Hematopoietic multipotent progenitor cell treated with erythropoietin and hydrocortisone succinate and interleukin-3 and kit ligand, for 15 days (in vitro differentiated cells): Measurements from ENCODE around the gene SLC23A1.
"Not testable (repeated sequence)": the region's sequence is repeated elsewhere in the genome, so short reads cannot be mapped to it uniquely, and the experiment has no call there.

ENCODE experiments used
- DNase-seq: peaks from one replicate; pipeline ENCODE4 v3.0.0-alpha.2; 2015; ENCODE audit warnings: low spot score

The SLC23A1 gene

DNA sequence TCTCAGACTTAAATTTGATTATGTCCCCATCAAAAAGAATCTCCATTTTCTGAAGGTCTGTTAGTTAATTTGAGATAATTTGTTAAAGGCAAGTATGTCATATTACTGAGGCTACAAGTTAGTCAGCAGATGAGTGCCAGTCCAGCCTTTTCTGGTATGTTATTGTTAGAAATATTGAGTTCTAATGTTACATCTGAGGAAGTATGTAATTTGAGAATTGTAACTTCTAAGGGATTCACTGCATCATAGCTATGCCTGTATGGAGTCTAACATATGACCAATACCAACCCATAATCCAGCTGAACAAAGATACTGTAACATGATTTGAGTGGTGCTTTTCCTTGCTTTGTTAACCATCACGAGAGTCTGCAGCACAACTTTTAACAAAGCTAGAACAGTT, 13.9 kb downstream of the SLC23A1 start:
- no peak for DNase-seq

DNA sequence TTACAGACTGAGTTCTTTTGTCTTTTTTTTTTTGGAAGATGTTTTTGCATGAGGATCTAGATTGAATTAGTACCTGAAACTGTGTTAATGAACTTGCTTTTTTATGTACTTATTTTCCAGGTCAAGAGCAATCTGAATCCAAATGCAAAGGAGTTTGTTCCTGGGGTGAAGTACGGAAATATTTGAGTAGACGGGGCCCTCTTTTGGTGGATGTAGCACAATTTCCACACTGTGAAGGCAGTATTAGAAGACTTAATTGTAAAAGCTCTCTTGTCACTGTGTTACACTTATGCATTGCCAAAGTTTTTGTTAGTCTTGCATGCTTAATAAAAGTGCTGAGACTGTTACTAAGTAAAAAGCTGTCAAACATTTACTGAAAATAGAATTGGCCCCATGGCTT, 14.5 kb downstream of the SLC23A1 start:
- DNase-seq: no peak

DNA sequence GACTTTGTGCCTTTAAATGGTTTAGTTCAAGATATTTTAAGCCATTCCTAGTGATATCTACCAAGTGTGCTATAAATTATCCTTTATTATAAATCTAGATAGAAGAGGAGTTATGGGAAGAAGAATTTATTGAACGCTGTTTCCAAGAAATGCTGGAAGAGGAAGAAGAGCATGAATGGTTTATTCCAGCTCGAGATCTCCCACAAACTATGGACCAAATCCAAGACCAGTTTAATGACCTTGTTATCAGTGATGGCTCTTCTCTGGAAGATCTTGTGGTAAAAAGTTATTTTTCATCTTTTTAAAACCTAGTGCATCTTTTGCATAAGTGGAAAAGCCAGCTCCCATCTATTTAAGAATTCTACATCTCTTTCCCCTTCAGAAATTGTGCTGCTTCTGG, 18.6 kb downstream of the SLC23A1 start:
- no peak for DNase-seq

DNA sequence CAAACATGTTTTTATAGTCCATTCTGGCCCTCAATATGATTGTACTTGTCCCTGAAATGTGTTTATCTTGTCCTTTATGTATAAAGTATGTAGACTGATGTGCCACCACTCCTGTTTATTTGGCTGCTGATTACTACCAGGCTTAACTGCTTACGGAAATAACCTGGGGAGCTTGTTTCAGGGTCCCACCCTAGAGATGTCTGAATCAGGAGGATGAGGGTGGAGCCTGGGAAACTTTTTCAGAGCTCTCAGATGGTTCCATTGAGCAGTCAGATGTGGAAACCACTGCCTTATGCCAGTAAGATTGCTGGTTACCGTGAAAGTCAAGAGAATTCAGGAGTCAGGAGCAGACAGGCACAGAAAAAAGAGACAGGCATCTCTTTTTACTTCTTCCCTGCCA, 19.2 kb downstream of the SLC23A1 start:
- no peak for DNase-seq

DNA sequence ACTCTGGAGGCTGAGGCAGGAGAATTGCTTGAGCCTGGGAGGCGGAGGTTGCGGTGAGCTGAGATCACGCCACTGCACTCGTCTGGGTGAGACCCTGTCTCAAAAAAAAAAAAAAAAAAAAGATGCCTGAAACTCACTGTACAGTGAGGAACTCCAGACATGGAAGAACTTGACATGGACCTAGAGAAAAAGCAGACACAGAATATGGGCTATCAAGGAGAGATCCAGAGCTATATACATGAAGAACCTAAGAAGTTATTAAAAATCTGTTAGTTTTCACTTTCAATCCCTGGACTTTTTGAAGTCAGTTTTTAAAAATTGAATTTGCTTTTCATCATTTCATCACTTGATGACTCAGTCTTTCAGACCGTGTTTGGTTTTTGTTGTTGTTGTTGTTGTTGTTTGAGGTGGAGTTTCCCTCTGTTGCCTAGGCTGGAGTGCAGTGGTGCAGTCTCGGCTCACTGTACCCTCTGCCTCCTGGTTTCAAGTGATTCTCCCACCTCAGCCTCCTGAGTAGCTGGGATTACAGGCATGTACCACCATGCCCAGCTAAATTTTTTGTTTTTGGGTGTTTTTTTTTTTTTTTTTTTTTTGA, 21.2 kb downstream of the SLC23A1 start:
- DNase-seq: no peak

DNA sequence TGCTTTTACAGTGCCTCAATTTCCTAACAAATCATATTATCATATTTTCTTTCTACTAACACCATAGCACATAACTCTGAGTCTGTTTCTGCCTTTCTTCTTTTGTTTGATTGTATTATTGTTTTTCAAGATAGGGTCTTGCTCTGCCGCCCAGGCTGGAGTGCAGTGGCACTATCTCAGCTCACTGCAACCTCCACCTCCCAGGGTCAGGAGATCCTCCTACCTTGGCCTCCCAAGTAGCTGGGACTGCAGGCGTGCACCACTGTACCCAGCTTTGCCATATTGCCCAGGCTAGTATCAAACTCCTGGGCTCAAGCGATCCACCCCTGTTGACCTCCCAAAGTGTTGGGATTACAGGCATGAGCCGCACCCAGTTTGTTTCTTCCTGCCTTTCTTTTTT, 22.7 kb downstream of the SLC23A1 start:
- DNase-seq: no peak

DNA sequence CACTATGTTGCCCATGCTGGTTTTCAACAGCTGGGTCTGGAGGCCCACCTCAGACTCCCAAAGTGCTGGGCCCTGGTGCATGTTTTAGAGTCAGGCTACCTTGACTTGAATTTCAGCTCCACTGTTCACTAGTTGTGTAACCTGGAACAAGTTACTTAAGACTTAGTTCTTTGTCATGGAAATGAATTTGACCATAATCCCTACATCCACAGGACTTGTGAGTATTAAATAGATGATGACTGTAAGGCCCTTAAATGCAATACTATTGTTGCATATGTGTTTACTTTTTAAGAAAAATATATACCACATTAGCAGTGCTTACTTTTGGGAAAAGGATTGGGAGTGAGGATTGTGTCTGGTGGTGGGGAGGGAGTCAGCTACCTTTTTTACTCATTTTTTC, 25.0 kb downstream of the SLC23A1 start:
- DNase-seq: no peak

DNA sequence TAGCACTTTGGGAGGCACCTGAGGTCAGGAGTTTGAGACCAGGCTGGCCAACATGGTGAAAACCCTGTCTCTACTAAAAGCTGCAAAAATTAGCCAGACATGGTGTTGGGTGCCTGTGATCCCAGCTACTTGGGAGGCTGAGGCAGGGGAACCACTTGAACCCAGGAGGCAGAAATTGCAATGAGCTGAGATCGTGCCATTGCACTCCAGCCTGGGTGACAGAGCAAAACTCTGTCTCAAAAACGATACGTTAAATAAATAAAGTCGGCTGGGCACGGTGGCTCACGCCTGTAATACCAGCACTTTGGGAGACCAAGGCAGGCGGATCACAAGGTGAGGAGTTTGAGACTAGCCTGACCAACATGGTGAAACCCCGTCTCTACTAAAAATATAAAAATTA, 27.2 kb downstream of the SLC23A1 start:
- DNase-seq: not testable (repeated sequence)

DNA sequence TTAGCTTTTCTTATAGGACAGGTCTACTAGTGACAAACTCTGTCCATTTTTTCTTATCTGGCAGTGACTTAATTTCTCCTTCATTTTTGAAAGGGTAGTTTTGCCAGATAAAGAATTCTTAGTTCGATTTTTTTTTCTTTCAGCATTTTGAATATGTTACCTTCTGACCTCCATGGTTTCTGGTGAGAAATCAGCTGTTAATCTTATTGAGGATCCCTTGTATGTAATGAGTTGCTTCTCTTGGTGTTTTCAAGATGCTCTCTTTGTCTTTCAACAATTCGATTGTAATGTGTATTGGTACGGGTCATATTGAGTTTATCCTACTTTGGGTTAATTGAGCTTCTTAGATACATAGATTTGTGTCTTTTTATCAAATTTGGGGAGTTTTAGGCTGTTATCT, 28.9 kb downstream of the SLC23A1 start:
- no peak for DNase-seq

DNA sequence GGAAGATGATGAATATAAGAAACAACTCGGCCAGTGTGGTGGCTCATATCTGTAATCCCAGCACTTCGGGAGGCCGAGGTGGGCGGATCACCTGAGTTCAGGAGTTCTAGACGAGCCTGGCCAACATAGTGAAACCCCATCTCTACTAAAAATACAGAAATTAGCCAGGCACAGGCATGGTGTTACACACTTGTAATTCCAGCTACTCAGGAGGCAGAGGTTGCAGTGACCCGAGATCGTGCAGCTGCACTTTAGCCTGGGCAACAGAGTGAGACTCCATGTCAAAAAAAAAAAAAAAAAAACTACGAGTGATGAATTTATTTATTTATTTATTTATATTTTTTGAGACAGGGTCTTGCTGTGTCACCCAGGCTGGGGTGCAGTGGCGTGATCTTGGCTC, 35.2 kb downstream of the SLC23A1 start:
- not testable (repeated sequence) for DNase-seq

DNA sequence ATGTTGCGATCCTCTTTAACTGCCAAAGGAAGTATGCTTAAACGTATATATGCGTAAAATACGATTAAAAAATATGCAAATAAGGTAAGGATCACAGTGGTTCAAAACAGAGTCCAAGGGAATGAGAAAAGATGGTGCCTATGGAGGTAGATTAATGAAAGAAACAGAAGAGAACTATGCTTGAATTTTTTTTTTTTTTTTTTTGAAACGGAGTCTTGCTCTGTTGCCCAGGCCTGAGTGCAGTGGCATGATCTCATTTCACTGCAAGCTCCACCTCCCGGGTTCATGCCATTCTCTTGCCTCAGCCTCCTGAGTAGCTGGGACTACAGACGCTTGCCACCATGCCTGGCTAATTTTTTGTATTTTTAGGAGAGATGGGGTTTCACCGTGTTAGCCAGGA, 37.7 kb downstream of the SLC23A1 start:
- not testable (repeated sequence) for DNase-seq

DNA sequence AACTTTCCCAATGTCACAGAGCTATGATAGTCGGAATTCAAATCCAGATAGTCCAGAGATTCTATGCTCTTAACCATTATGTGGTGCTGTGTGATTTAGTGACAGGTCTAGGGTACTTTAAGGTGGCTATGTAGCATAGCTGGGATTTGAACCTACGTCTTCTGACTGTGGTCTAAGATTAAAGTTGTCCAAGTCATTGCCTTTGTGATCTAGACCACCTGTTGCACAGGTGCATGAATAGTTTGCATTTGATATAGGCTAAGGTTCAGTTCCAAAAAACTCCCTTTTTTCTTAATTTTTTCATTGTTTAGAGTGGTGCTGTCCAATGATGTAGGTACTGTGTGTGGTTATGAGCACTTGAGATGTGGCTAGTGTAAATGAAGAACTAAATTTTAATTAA, 38.9 kb downstream of the SLC23A1 start:
- no peak for DNase-seq

DNA sequence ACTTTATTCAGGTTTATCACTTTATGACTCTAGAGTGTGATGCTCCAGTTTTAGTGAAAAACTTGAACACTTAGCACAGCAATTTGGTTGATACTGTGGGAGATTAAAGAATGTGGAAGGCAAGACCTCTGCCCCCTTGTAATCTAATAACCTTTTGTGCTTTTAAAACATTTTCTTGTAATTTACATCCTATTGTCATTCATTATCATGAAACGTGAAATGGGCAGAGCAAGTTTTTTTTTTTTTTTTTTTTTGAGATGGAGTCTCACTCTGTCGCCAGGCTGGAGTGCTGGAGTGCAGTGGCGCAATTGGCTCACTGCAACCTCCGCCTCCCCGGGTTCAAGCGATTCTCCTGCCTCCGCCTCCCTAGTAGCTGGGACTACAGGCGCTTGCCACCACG, 39.6 kb downstream of the SLC23A1 start:
- no peak for DNase-seq

DNA sequence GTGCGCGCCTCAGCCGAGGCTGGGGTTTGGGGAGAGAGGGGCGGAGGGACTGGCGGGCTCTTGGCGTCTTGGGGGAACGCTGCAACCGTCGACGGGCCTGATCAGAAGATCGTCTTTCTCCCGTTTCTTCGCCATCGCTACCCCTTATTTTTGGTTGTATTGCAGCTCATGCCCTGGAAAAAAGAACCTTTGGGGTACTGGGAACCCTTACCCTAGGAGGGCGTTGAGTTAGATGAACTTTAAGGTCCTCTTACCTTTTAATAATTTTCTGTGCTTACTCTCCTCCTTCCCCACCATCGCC, 40.7 kb downstream of the SLC23A1 start:
- no peak for DNase-seq

DNA sequence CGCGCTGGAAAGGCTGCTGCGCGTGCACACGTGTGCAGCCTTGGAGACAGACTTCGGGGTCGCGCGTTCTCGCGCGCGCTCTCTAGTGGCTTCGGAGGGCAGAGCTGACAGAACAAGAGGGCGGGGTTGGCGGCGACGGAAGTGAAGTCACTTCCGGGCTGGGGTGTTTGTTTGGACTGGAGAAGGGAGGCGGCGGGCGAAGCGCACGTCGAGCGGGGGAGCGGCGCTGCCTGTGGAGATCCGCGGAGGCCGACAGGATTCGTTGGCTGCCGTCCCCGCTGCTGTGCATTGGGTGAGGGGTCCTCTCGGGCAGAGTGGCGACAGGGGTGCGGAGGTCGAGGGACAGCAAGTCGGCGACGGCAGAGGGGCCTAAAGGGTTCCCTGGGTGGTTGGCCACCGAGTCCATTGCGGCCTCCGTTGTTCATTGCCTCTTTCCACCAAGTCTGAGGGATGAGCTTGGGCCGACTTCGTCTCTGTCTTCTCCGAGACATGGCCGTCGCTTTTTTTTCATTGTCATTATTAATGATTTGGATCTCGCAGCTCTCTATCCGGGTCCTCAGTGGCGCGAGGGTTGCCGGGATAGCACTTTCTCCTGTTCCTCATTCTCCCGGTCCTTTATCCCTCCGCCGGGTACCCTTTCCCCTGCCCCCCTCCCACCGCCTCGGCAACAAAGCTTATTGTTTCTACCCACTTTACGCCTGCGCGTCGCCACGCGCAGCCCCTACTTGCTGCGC, 41.2 kb downstream of the SLC23A1 start, which contains the start of gene PAIP2:
TSS of gene PAIP2 (plus strand) at position 166 of the 734 bp plus-strand sequence. CDS start 21,931 bp downstream, outside the sequence.
- peak; percentile 96 for DNase-seq

DNA sequence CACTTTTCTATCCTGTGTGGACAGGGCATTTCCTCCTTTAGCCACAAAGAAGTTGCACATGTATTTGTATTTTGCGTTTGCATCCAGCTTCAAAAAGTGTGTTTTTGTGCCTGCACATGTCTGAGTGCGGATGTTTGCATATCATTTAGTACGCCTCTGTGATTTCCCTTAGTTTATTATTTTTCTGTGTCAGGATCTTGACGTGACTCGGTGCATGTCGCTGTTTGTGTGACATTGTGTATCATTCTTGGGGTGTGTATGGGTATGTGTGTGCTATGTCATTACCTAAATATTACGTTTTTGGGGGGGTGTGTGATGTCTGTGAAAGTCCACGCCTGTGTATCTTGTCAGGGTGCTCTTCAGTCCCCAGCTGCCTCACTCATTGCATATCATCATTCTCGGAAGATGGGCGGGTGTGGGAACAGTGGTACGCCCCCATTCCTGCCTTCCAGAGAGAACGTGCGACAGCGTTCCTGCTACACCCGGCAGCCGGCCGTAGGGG, 41.9 kb downstream of the SLC23A1 start:
- DNase-seq: no peak

DNA sequence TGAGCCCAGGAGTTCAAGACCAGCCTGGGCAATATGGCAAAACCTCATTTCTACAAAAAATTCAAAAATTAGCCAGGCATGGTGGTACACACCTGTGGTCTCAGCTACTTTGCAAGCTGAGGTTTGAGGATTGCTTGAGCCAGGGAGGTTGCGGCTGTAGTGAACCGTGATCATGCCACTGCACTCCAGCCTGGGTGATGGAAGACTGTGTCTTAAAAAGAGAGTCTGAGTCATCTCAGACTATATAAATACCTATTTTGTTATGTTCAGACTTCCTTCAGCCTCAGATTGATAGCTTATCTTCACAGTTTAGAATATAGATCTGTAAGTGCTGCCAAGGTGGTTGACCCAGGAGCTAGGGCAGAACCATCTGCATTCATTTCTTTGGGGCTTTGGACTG, 43.0 kb downstream of the SLC23A1 start:
- DNase-seq: no peak

DNA sequence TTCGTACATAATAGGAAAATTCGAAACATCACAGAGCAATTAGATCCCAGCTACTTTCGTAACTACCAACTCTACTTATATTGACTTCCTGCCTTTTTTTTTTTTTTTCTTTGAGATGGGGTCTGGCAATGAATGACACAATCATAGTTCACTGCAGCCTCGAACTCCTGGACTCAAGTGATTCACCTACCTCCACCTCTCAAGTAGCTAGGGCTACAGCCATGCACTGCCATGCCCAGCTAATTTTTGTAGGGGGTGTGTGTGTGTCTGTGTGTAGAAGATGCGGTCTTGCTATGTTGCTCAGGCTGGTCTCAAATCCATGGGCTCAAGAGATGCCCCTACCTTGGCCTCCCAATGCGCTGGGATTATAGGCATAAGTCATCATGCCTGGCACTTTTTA, 47.3 kb downstream of the SLC23A1 start:
- DNase-seq: no peak
